T47D (cell line): ENCODE measurements around the gene N4BP3.
"Not testable (repeated sequence)": the region's sequence is repeated elsewhere in the genome, so short reads cannot be mapped to it uniquely, and the experiment has no call there.

ENCODE experiments used
- DNase-seq, 2 experiments: peaks; one replicate each; pipeline versions ENCODE4 v3.0.0 to v3.0.0-alpha.2; 2011 to 2012; ENCODE audit warnings: low read depth in 1 of 2, low spot score in 1 of 2
- JUND ChIP-seq: IDR thresholded peaks from 2 replicates; pipeline ENCODE4 v1.6.1; 2012; ENCODE audit warnings: low read depth
- in situ Hi-C: cut with HindIII; loops from 2 replicates; pipeline ENCODE4 v1.10.0; 2016; ENCODE audit warnings: low sequenced_read_pairs, low pct_unique_long_range_greater_than_20kb

Gene N4BP3

DNA sequence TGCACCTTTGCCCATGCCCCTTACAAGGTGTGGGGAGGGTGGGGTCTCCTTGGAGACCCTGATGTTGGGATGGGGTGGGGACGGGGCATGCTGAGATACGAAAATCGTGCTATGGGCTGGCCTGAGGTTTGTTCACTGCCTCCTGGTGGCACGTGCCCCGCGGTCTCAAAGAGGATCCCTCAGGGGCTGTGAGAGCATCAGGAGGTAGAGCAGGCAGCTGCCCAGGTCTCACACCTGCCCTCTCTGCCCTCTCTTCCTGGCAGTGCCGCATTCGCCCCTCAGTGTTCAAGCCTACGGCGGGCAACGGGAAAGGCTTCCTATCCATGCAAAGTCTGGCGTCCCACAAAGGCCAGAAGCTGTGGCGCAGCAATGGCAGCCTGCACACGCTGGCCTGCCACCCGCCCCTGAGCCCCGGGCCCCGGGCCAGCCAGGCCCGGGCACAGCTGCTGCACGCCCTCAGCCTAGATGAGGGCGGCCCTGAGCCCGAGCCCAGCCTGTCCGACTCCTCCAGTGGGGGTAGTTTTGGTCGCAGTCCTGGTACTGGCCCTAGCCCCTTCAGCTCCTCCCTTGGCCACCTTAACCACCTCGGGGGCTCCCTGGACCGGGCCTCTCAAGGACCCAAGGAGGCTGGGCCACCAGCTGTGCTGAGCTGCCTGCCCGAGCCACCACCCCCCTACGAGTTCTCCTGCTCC is 6.7 kb downstream of the N4BP3 start:
- DNase-seq: no peak
- no peak for TF ChIP-seq JUND
- in situ Hi-C loops: no loop called here

DNA sequence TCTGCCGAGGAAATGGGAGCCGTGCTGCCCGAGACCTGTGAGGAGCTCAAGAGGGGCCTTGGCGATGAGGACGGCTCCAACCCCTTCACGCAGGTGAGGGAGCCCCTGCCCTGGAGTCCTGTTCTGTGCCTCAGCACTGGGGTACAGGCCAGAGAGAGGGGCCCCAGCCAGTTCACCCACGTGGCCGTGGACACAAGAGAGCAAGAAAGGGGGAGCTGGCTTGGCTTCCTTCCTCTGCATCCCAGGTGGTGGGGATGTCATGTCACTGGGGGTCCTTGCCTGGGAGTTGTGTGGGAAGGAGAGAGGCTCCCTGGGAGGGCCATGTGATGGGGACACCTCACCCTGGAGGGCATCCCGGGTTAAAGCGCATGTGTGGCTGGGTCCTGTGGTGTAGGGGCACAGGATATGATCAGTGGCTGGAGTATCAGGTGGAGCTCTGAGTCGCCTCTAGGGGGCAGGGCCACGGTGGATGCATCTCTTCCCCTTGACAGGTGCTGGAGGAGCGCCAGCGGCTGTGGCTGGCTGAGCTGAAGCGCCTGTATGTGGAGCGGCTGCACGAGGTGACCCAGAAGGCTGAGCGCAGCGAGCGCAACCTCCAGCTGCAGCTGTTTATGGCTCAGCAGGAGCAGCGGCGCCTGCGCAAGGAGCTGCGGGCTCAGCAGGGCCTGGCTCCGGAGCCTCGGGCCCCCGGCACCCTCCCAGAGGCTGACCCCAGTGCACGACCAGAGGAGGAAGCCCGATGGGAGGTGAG is 7.5 kb downstream of the N4BP3 start:
- DNase-seq: peak; percentile 74 to 77
- no peak for TF ChIP-seq JUND
- in situ Hi-C loops: no loop called here

DNA sequence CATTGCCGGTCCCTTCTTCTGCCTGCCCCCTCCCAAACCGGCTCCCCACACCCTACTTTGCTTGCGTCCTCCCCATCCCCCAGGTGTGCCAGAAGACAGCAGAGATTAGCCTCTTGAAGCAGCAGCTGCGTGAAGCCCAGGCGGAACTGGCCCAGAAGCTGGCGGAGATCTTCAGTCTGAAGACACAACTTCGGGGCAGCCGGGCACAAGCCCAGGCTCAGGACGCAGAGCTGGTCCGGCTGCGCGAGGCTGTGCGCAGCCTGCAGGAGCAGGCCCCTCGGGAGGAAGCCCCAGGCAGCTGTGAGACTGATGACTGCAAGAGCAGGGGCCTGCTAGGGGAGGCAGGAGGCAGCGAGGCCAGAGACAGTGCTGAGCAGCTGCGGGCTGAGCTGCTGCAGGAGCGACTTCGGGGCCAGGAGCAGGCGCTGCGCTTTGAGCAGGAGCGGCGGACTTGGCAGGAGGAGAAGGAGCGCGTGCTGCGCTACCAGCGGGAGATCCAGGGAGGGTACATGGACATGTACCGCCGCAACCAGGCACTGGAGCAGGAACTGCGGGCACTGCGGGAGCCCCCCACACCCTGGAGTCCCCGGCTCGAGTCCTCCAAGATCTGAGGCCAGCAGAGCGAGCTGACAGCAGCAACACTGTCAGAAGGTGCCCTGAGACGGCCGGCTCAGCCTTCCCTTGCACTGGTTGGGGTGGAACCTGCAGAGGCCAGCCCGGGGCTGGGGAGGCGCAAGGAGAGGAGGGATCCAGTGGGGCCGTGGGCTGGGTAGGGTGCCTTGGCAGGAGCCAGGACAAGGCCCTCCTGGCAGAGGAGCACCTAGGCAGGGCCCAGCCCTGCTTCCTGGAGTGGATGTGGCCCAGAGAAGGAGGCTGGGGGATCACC is 8.3 kb downstream of the N4BP3 start:
- TF ChIP-seq JUND: no peak
- no peak for DNase-seq
- in situ Hi-C loops: no loop called here

DNA sequence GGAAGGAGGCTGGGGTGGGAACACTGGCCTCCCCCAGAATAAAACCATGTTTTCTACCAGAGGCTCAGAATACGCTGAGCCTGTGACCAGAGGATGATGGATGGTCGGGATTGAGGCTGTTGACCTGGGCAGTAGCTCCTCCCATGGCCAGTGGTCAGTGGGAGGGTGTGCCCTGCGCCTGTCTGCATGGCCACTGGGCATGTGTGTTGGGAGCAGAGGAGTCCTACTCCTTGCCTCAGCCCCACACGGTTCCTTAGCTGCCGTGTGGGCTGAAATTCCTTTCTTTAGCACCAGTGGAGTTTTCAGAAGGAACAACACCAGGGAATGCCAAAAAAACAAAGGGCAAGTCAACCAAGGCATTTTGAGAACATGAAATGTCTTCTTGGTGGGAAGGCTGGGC is 9.0 kb downstream of the N4BP3 start:
- DNase-seq: no peak
- no peak for TF ChIP-seq JUND
- in situ Hi-C loops: no loop called here

DNA sequence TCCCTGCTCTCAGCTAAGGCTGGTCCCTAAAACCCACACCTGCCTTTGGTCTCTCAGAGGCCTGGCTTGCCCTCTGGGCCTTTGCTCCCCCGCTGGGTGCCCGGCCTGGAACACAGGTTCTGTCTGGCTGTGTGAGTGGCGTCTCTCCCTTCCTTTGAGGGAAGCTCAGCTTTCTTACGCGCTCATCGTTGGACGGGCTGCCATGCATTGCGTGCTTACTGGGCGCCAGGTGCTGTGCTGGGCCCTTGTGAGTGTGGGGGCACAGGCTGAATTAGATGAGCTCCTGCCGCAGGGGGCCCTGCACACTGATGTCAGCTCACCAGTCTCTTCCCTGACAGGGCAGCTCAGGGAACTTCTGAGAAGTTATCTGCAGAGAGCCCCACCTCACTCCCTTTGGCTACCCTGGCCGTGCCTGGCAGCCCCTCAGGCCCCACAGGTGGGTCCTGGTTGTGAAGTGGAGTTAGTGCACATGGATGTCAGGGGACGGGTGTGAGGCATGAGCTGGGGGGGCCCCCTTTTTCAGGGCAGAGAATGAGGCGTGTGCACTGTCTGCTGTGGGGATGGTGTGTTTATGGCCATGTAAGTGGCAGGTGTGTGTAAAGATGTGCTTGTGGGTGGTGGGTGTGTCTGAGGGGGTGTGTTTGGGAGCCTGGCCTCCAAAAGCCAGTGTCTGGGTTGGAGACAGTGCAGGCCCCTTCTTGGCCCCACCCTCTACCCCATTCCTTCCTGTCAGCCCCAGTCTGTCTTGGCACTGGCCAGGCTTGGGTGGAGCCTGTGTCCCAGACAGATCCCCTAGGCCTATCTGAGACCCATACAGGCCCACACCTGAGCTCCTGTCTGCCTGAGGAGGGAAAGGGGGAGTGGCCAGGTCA is 10.0 kb downstream of the N4BP3 start:
- in situ Hi-C loops: no loop called here
- no peak for TF ChIP-seq JUND
- peak in 1 of 2 experiments; percentile 71 for DNase-seq

DNA sequence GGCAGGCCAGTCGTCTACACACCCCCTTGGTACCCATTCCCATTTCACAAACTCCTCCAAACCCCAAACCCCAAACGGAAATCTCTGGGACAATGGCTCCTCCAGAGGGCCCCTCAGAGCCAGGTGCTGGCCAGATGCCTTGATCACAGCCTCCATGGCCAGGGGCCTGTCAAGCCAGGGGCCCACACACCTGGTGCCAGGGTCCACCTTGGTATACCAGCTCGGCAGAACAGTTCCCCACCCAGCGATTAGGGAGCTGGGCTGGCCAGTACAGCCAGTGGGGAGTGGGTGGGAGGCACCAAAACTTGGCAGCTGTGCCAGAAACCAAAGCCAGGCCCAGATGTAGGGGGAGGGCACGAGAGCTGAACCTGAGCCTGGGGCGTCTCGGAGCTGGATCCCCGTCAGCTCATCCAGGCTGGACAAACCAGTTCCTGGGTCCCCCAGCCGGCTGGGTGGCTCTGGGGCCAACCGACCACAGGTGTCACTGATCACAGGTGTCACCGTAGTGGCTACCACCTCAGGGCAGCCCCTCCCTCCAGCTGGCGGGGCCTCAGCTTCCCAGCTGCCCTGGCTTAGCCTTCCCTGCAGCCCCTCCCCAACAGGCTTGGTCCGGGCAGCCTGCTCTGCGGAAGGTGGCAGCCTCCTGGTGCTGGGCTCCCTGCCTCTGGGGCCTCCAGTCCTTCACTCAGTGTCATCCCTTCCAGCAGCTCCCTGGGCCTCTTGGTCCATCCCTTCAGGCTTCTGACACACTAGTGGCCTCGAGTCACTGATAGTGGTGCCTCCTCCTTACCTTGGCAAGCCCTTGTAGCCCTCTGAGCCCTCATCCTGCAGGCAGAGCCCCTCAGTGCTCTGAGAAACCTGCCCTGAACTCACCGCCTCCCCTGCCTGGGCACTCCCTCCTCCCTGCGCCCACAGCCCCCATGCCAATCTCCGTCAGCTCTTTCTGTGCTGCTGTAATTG is 10.9 kb downstream of the N4BP3 start:
- peak; percentile 87 to 95 for DNase-seq
- TF ChIP-seq JUND: no peak
- in situ Hi-C loops: no loop called here

DNA sequence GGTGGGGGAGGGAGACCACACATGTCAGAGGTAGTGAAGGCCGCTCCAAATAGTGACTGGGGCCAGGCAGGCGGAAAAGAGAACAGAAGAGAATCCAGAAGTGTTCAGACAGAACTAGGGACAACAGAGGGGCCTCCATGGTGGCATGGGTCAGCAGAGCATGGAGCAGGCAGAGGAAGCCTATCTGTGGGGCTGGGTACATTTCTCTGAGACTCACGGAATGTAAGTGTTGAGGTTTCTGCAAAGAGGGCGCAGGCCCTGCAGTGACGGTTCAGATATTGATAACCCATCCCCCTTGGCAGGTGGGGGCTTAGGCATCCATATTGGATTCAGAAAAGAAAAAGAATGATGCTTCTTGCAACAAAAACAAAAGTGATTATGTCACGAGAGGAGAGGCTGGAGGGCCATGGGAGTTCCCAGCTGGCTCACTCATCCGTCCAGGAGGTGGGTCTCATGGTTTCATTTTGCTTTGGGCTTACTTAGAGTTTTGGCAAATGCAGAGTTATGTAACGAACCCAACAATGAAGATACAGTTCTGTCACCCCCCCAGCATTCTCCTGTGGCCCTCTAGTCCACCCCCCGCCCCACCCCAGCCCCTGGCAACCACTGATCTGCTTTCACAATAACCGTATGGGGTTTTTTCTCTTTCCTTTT is 12.0 kb downstream of the N4BP3 start:
- no peak for TF ChIP-seq JUND
- DNase-seq: no peak
- in situ Hi-C loops: no loop called here

DNA sequence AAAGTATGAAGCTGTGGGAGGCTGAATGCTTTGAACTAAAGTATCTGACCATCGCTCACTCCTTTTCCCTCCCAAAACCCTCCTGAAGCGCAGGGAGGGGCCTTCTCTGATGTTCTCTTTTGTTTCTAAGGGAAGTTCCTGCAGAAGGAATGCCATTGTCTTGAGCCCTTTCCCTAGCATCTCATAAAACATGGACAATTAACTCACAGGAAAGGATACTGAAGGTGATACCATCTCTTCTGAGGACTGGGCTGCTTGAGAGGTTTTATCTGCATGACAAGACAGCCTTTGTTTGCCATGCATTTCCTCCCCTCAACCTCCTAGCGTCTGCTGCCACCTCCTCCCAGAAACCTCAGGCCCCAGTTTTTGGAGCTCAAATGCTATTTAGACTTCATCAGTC is 13.2 kb downstream of the N4BP3 start:
- DNase-seq: no peak
- no peak for TF ChIP-seq JUND
- in situ Hi-C loops: no loop called here

DNA sequence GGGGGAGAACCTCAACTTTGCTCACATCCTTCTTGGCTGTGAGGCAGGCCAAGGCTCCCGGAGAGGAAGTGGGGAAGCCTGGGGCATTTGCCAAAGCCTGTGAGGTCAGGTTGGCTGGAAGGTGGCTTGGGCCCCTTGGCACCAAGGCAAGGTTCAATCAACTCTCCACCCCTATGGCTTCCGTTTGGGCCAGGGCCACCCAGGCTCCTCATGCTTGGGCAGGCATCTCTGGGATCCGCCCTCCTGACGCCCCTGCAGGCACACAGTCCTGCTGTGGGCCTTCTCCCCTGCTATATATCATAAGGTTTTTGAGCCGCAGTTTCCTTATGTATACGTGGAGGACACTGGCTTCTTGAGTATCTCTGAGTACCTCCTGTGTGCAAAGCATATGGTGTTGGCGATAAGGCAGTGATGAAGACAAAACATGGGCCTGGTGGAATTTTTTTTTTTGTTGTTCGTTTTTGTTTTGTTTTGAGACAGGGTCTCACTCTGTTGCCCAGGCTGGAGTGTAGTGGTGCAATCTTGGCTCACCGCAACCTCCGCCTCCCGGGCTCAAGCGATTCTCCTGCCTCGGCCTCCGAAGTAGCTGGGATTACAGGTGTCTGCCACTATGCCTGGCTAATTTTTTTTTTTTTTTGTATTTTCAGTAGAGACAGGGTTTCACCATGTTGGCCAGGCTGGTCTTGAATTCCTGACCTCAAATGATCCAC is 14.1 kb downstream of the N4BP3 start:
- DNase-seq, in situ Hi-C loops: not testable (repeated sequence)

DNA sequence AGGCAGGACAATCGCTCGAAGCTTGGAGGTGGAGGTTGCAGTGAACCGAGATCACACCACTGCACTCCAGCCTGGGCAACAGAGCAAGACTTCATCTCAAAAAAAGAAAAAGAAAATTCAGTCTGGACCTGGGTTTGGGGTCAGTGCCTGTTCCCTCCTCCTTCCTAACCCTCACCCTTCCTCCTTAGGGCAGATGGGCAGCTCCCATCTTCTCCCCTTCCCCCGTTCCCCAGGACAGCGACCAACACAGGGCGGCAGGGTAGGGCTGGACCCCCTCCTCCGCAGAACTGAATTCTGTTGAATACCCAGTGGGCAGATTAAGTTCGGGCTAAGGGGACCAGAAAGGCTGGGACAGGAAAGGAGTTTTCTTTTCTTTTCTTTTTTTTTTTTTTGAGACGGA is 16.0 kb downstream of the N4BP3 start:
- TF ChIP-seq JUND: no peak
- no peak for DNase-seq

DNA sequence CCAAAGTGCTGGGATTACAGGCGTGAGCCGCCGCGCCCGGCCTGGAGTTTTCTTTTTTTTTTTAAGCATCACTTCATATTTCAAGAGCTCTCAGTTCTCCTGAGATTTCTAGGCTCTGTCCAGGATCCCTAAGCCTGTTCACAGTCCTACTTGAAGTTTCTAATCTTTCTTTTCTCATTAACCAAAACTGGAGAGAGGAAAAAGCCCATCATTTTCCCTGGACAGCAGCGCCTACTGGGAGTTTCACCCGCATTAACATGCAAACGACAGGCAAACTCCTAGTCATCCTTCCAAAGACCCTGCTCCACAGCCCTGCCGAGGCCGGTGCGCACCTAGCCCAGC is 16.9 kb downstream of the N4BP3 start:
- DNase-seq, in situ Hi-C loops: not testable (repeated sequence)

More for the DNA sequence above, 16.0 kb downstream of the N4BP3 start:
- in situ Hi-C loops: no loop called here
